Ramos (cell line): Measurements from ENCODE around the gene CNP.

Experiments used
- in situ Hi-C: fragments of 300-500 bp; cut with MboI; formaldehyde crosslinking; loops from one replicate; pipeline ENCODE4 v1.14.3; 2022; ENCODE audit warnings: low sequenced_read_pairs; ENCODE audit not compliant: unreplicated experiment

The CNP gene

DNA sequence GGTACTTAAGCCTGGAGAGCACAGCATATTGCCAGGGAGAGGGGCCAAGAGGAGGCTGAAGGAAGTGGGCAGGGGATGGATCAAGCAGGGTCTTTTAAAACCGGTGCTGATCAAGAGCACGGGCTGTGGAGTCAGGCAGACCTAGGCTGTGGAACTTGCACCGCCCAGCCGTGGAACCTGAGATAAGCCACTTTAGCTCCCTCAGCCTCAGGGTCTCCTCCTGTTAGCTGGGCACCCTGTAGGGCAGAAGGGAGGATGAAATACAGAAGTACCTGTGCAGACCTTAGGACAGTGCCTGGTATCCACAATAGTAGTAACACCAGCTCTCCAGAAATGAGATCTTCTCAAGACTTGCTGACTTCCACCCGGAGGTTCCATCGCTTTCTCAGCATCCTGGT lies 26.9 kb upstream of the CNP start:
- in situ Hi-C loops = no loop called here

DNA sequence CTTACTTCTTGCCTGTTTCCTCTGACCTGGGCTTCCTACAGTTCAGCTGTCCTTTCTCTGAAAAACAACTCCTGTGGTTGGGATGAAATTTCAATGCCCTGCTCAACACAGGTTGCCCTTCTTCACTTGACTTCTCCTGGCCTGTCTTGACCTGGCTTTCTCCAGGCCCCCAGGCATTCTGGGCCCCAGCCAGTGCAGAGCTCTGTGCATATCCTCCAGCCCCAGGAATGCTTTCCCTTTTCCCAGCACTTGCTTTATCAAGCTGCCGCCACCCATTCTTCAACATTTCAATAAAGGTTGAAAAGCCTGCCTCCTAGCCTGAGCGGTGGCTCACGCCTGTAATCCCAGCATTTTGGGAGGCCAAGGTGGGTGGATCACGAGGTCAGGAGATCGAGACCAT lies 25.4 kb upstream of the CNP start:
- in situ Hi-C loops = no loop called here

- in situ Hi-C loops = no loop called here
Measured at GRCh38 chr17:41942626-41943373, 23.8 kb upstream of the CNP start.

DNA sequence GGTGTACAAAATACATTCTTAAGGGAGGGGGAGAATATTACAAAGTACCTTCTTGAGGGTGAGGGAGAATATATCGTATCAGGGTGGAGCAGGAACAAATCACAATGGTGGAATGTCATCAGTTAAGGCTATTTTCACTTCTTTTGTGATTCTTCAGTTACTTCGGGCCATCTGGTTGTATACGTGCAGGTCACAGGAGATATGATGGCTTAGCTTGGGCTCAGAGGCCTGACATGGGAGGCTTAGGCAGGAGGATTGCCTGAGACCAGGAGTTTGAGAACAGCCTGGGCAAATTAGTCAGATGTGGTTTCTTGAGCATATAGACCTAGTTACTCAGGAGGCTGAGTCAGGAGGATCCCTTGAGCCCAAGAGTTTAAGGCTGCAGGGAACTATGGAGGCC lies 23.1 kb upstream of the CNP start:
- in situ Hi-C loops = no loop called here

GRCh38 chr17:41944943-41945342 lies 21.7 kb upstream of the CNP start:
- in situ Hi-C loops = no loop called here

DNA sequence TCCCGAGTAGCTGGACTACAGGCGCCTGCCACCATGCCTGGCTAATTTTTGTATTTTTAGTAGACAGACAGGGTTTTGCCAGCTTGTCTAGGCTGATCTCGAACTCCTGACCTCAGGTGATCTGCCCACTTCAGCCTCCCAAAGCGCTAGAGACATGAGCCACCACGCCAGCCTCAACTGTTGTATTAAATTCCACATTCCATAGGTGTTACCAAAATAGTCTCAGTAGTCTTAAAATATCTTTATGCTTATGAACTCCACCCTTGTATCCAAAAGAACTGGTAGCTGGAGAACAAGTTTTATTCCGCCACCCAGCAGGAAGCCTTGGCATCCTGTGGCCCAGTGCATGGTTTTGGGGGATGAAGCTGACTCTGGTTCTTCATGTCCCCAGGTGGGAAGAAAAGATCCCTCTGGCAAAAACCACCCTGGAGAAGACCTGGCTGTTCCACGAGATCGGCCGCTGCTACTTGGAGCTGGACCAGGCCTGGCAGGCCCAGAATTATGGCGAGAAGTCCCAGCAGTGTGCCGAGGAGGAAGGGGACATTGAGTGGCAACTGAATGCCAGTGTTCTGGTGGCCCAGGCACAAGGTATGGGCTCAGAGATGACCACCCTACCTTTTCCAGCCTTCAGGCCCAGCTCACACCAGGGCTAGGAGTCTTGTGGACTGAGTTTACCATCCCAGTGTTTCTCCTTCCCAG lies 17.7 kb upstream of the CNP start:
- in situ Hi-C loops = no loop called here

DNA sequence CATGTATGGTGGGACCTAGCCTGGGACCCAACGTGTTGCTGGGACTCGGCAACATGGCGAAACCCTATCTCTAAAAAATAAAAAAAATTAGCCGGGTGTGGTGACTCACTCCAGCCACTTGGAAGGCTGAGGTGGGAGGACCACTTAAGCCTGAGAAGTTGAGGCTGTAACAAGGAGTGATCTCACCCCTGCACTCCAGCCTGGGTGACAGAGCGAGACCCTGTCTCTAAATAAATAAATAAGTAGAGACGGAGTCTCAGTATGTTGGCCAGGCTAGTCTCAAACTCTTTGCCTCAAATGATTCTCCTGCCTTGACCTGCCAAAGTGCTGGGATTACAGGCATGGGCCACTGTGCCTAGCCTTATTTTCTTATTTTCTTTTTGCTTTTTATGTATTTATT lies 10.1 kb upstream of the CNP start:
- in situ Hi-C loops = no loop called here

- in situ Hi-C loops = no loop called here
Measured at GRCh38 chr17:41957031-41957868, 9.3 kb upstream of the CNP start.

- in situ Hi-C loops = no loop called here
Measured at GRCh38 chr17:41957869-41958439, 8.6 kb upstream of the CNP start.

DNA sequence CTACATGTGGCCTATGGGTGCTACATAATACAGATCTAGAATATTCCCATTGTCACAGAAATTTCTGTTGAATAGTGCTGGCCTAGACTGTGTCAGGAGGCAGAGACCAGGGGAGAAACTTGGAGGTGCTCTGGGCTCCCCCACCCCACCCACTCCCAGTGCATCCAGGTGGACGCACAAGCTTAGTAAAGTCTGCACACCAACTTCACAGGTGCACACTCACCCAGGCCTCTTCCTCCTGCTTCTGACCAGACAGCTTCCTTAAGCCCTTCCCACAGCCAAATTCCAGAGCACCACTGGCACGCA lies 7.6 kb upstream of the CNP start:
- in situ Hi-C loops = no loop called here

DNA sequence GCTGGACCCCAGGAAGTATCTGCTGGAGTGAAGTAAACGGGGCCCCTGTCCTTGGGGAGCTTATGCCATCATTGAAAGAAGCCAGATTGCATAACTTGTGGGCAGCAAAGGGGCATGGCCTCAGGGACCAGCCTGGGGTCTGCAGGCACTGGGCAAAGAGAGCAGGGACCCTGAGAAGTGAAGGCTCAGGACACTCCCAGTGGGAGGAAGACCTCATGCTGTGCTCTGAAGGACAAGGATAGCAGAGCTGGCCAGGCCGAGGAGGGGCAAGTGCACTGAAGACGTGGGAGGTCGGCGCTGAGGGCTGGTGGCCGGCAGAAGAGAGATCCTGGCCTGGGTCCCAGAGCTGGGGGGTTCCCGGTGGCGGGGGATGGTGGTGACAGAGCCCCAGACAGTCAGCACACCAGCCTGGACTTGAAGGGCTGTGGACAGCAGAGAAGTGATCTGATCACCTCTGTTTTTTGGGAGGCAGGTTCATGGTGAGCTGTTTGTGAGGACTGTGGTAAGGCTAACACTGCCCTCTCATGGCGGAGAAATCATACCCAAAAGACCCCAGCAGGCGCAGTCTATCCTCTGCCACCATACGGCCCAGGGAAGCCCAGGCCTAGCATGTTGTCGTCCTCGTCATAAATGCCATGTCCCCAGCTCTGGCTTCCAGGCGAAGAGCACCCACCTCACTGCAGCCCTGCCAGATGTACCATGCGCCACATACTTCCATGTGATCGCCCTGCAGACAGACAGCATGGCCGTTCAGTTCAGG lies 7.1 kb upstream of the CNP start:
- in situ Hi-C loops = loop anchor here (5.0 kb wide), 2 partner anchors 153 to 222 kb away; partner anchors contain the start of gene DHX58

DNA sequence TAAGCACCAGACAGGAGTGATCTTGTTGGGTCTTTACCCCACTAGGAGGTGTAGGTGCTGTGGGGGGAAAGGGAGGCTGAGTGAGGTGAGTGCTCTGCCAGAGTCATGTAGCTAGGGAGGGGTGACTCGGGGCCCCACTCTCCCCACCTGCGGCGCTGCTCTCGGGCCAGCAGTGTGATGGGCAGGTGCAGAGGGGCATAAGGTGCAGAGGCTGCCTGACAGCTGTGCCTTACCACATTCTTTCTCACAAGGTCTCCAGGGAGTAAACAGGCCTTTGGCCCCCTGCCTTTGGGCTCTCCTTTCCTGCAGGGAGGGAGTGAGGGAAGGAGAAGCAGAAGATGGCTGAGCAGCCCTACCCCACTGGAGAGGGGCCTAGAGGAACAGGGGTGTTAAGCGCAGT lies 4.5 kb upstream of the CNP start:
- in situ Hi-C loops = loop anchor here (5.0 kb wide), 2 partner anchors 150 to 225 kb away; partner anchors contain the start of gene DHX58

DNA sequence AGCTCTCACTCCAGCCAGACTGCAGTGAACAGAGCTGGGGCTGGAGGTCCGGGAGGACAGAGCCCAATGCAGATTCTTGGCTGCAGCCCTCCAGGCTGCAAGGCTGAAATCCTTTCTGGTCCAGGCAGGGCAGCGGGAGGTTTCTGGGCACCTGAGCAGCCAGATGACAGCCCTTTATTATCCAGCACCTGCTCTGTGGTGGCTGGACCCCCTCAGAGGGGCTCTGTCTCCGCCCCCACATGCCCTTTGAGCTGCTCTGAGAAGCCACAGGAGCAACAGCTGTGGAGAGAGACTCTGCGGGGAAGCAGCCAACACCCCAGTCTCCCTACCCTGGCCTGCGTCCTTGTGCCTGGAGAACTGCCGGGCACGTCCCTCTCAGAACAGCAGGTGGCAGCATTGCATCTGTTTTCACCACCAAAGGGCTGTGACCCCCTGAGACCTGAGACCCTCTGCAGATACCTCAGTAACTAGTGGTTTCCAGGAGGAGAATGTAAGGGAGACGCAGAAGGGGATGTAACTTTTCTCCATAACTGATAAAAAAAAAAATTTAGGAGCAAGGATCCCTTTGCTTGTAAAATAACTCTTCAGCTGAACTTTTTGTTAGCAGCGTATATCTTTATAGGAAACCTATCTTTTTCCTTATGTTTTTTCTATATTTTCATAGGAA lies 3.7 kb upstream of the CNP start:
- in situ Hi-C loops = loop anchor here (5.0 kb wide), 2 partner anchors 149 to 226 kb away; partner anchors contain the start of gene DHX58

DNA sequence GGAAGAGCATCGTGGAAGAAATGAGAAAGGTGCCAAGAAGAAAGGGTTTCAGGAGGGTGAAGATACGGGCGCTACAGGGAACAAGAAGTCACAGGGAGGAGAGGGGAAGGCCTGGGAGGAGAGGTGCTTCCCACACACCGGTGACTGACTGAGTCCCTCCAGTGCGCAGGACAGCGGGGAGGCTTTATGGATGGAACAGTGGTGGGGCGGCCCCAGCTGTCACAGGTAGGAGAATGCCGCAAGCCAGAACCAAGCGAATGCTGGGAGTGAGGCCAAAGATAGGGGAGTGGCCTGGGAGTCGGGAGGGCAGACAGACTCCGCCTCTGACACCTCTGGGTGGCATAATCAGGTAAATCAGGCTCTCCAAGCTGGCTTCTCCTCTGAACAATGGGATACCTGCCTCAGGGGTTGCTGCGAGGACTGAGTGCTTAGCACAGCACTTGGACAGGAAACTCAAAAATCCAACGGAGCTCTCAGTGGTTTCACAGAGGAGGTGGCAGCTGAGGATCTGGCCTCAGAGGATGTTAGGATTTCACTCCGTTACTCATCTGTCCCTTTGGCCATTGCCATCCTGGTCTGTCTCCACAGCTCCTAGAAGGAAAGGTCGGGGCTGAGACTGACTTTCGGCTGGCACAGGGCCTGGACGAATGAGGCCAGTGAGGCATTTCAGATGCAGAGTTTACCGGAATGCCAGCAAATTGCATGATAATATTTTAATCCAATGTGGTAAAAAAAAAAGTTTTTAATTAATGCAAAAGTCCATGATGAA lies 717 bp upstream of the CNP start:
- in situ Hi-C loops = no loop called here

DNA sequence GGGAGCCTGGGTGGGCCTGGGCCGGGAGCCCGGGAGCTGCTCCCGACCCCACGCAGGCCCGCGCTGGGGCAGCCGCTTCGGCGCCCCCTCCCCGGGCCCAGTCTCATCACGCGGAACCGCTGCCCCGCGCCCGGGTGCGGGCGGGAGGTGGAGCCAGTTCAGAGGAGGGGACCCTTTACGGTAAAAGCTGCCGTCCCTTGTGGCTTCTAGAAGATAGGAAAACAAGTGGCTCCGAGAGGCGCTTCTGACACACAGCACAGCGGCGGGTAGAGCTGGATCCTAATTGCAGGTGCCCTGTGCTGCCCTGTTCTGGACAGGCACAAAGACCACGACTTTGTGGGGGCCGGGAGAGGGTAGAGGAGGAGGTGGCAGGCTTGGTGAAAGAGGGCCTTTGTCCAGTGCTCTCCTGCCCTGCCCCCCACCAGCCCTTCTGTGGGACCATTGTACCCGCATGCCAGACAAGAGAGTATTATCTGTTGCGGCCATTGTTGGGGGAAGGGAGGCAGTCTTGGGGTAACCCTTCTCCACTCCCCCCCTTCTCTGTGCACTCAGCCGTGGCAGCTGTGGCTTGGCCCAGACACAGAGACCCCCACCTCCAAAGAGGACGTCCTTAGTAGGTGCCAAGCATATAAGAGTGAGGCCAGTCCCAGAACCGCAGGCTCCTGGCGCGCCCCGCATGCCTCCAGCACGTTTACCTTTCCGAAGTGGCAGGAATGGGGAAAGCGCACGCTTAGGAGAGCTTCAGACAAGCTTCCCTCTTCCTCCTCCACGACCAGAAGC lies 736 bp downstream of the CNP start:
- in situ Hi-C loops = no loop called here

GRCh38 chr17:41967921-41968578 lies 1.5 kb downstream of the CNP start:
- in situ Hi-C loops = no loop called here

DNA sequence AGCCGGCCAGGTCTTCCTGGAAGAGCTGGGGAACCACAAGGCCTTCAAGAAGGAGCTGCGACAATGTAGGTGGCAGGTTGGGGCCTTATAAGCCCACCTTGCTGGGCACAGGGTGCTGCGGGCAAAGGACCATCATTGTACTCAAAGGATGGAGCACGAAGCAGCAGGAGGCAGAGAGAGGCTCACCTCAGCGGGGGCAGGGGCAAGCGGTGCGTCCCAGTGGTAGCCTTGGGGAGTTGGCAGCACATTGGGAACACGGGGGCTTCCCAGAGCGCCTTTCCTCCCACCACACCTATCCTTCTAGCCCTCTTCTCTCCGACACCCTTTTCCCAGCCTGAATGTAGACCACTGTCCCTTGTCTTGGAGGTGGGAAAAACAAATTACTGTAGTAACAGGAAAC lies 2.1 kb downstream of the CNP start:
- in situ Hi-C loops = no loop called here
